BLaER1 (cell line): ENCODE data around the gene TAF3.
A peak's percentile ranks its signal among the peaks of the same experiment; 100 is the strongest.

Experiments
- H3K27ac ChIP-seq: shearing (Covaris generic); formaldehyde crosslinking; 2 replicates; pipeline ENCODE4 v1.8.1; 2022
- H3K27me3 ChIP-seq: shearing (Covaris generic); formaldehyde crosslinking; 2 replicates; pipeline ENCODE4 v1.8.1; 2022
- H3K36me3 ChIP-seq: shearing (Covaris generic); formaldehyde crosslinking; 2 replicates; pipeline ENCODE4 v1.8.1; 2022
- H3K4me1 ChIP-seq: shearing (Covaris generic); formaldehyde crosslinking; 2 replicates; pipeline ENCODE4 v1.8.1; 2022
- H3K4me2 ChIP-seq: shearing (Covaris generic); formaldehyde crosslinking; 2 replicates; pipeline ENCODE4 v1.8.1; 2022
- H3K4me3 ChIP-seq: shearing (Covaris generic); formaldehyde crosslinking; 2 replicates; pipeline ENCODE4 v1.8.1; 2022
- H3K9ac ChIP-seq: shearing (Covaris generic); formaldehyde crosslinking; 2 replicates; pipeline ENCODE4 v1.8.1; 2022
- H3K9me3 ChIP-seq: shearing (Covaris generic); formaldehyde crosslinking; 2 replicates; pipeline ENCODE4 v1.8.1; 2022
- H4K20me1 ChIP-seq: shearing (Covaris generic); formaldehyde crosslinking; 2 replicates; pipeline ENCODE4 v1.8.1; 2022
- Cebpa-rat ChIP-seq: shearing (Covaris generic); IDR thresholded peaks from 2 replicates; pipeline ENCODE4 v1.8.1; 2022

Gene TAF3

GRCh38 chr10:8047452-8048280, 229.4 kb downstream of the TAF3 start:
- peaks cover 100% of the 10 kb centered on the region for H3K27me3 ChIP-seq

DNA sequence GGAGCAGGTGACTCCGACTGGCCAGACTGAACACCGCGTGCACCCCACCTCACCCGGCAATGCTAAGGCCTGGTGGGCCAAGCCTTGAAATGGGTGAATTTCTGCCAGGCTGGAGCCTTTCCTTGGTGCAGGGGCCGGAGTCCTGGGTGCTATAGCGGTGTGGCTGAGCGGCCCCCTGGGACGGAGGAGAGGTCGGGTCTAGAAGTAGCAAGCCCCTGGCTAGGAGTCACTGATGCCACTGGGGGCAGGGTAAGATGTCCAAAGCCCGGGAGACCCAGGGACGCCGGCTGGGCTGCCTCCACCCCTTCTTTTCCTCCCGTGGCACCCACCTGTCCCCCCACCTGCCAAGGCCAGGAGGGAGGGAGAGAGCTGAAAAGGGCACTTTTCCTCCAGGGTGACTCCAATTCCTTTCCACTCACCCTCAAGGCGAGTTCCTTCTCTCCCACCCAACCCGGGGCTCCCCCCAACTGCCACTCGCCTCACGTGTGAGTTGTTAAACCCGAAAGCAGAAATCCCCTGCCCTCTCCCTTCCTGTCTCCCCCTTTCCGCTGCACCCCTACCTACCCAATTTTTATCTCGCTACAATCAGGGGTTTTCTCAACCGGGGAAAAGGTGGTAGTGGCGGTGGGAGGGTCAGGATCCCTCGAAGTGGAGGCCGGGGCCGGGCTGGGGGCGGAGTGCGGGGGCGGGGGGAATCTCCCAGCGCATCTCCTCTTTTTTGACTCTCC, 230.1 kb downstream of the TAF3 start:
- no peaks in the 10 kb centered on the region for H3K36me3 ChIP-seq
- H3K4me1 ChIP-seq, result peaks cover 25% of the 10 kb centered on the region; the same call in 1 of the 2 replicates
- H3K4me3 ChIP-seq, result no peak overlapping the region
- H3K4me2 ChIP-seq, result no peak overlapping the region
- H4K20me1 ChIP-seq, result peaks cover 95% of the 10 kb centered on the region
- H3K9ac ChIP-seq, result no peak overlapping the region
- TF ChIP-seq Cebpa-rat, result no peak
- no peak overlapping the region for H3K27ac ChIP-seq
- H3K9me3 ChIP-seq, result no peaks in the 10 kb centered on the region
- H3K27me3 ChIP-seq, result peaks cover 100% of the 10 kb centered on the region

More at GRCh38 chr10:8047452-8048280, 229.4 kb downstream of the TAF3 start:
- no peaks in the 10 kb centered on the region for H3K36me3 ChIP-seq
- H4K20me1 ChIP-seq, result peaks cover 98% of the 10 kb centered on the region
- peaks cover 25% of the 10 kb centered on the region; the same call in 1 of the 2 replicates for H3K4me1 ChIP-seq
- TF ChIP-seq Cebpa-rat, result no peak
- no peak overlapping the region for H3K9ac ChIP-seq
- no peak overlapping the region for H3K27ac ChIP-seq
- H3K9me3 ChIP-seq, result peaks cover 4% of the 10 kb centered on the region; the same call in 1 of the 2 replicates
- no peak overlapping the region for H3K4me2 ChIP-seq
- H3K4me3 ChIP-seq, result no peak overlapping the region

- Histone ChIP-seq H3K9ac (no peak overlapping the region), H3K27ac (no peak overlapping the region), H3K36me3 (no peaks in the 10 kb centered on the region), H4K20me1 (peaks cover 94% of the 10 kb centered on the region), H3K27me3 (peaks cover 100% of the 10 kb centered on the region), H3K4me1 (peaks cover 33% of the 10 kb centered on the region), H3K4me2 (peak overlapping the region; percentile 70), H3K4me3 (peak overlapping the region; percentile 48), H3K9me3 (no peaks in the 10 kb centered on the region)
- TF ChIP-seq Cebpa-rat, result no peak
These were observed 230.9 kb downstream of the TAF3 start for GRCh38 chr10:8049045-8049864.

- peaks cover 4% of the 10 kb centered on the region; the same call in 1 of the 2 replicates for H3K9me3 ChIP-seq
- H3K4me1 ChIP-seq, result peaks cover 36% of the 10 kb centered on the region
- H3K4me2 ChIP-seq, result peak overlapping the region; percentile 70
- H3K27me3 ChIP-seq, result peaks cover 100% of the 10 kb centered on the region
- H3K36me3 ChIP-seq, result no peaks in the 10 kb centered on the region
- no peak overlapping the region for H3K27ac ChIP-seq
- no peak for TF ChIP-seq Cebpa-rat
- H3K4me3 ChIP-seq, result peak overlapping the region; percentile 48
- H4K20me1 ChIP-seq, result peaks cover 91% of the 10 kb centered on the region
- no peak overlapping the region for H3K9ac ChIP-seq
These were observed 231.7 kb downstream of the TAF3 start for GRCh38 chr10:8049865-8050555.

GRCh38 chr10:8050556-8051108, 232.3 kb downstream of the TAF3 start:
- H3K36me3 ChIP-seq, result no peaks in the 10 kb centered on the region
- peak overlapping the region; percentile 48 for H3K4me3 ChIP-seq
- no peak overlapping the region for H3K27ac ChIP-seq
- H4K20me1 ChIP-seq, result peaks cover 89% of the 10 kb centered on the region
- peak overlapping the region; percentile 70 for H3K4me2 ChIP-seq
- peaks cover 32% of the 10 kb centered on the region for H3K4me1 ChIP-seq
- TF ChIP-seq Cebpa-rat, result no peak
- peaks cover 100% of the 10 kb centered on the region for H3K27me3 ChIP-seq
- H3K9me3 ChIP-seq, result peaks cover 10% of the 10 kb centered on the region; the same call in 1 of the 2 replicates
- no peak overlapping the region for H3K9ac ChIP-seq

DNA sequence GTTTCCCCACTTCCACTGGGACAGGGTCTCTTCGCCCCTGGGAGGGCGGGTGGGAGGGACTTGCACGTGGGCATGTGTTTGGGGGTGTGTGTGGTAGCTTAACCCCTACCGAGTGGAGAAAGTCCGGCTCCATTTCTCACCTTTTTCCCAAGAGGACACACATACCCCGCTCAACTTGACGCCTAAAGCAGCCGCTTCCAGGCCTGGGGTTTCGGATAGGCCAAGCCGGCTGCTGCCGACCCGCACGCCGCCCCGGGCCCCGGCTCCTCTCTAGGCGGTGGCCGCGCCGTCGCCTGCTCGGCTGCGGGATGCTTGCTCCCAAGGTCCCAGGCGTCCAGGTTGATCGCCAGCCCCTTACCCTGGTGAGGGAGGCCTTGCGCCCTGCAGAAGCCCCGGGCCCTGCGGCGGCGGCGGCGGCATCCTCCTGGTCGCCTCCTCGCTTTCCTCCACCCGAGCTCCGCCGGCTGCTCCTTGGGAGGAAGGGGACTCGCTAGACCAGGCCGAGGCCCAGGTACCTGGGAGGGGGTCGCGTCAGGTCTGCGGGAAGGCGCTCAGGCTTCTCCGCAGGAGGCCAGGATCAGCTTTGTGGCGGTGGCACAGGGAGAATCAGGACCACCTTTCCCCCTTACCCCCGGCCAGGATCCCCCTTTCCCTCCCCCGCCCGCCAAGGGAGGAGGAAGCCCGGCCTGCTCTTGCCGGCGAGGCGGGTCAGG, 233.0 kb downstream of the TAF3 start:
- Histone ChIP-seq H3K4me1 (peaks cover 32% of the 10 kb centered on the region), H3K9me3 (peaks cover 14% of the 10 kb centered on the region; the same call in 1 of the 2 replicates), H3K4me3 (no peak overlapping the region), H3K36me3 (no peaks in the 10 kb centered on the region), H3K27ac (no peak overlapping the region), H3K27me3 (peaks cover 100% of the 10 kb centered on the region), H3K9ac (no peak overlapping the region), H3K4me2 (no peak overlapping the region), H4K20me1 (peaks cover 88% of the 10 kb centered on the region)
- no peak for TF ChIP-seq Cebpa-rat

DNA sequence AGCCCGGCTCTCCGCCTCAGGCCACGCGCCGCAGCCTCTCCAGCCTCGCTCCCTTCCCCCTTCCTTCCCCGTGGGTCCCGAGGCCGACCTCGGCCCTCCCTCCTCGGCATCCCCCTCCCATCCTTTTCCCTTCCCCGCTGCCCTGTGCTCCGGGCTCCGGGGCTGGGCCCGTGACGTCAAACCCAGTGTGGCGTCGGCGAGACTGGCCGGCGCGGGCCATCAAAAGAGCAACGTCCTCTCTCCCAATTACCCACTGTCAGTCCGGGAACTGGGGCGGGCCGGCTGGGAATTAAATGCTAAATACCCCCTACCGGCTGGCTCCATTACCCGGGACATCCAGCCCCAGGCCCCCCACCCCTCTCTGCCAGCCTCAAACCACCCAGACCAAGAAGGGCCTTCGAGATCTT, 233.5 kb downstream of the TAF3 start:
- no peak overlapping the region for H3K27ac ChIP-seq
- peaks cover 86% of the 10 kb centered on the region for H4K20me1 ChIP-seq
- no peak overlapping the region for H3K4me3 ChIP-seq
- H3K9me3 ChIP-seq, result peaks cover 14% of the 10 kb centered on the region; the same call in 1 of the 2 replicates
- H3K4me1 ChIP-seq, result peaks cover 32% of the 10 kb centered on the region
- no peak overlapping the region for H3K9ac ChIP-seq
- peaks cover 100% of the 10 kb centered on the region for H3K27me3 ChIP-seq
- H3K4me2 ChIP-seq, result no peak overlapping the region
- no peaks in the 10 kb centered on the region for H3K36me3 ChIP-seq
- TF ChIP-seq Cebpa-rat, result no peak

DNA sequence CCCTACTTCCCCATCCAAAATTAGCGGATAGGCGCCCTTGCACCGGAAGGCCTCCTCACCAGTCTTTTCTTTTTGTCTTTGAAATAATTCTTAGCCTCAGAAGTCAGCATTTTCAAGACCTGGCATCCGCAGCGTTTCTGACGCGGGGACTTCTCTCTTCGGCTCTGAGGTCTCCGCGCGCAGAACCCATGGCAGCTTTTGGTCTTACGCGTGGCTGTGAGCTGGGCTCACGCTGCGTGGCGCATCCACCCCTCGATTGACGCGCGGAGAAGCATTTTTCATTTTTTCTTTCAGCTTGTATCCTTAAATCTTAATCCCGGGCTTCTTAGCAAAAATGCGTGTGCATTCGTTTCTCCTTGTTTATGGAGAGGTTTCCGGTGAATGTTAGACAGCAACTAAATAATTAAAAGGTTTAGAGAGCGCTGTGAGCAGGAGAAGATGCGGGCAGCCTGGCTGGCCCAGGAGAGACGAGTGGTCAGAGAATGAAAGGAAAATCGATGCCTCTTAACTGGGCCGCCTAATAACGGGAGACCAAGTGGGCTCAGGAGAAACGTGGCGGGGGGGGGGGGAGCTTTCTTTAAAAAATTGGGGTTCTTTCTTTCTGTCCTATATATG, 234.1 kb downstream of the TAF3 start:
- Histone ChIP-seq H3K27ac (no peak overlapping the region), H3K9ac (no peak overlapping the region), H4K20me1 (peaks cover 81% of the 10 kb centered on the region), H3K4me2 (no peak overlapping the region), H3K4me3 (no peak overlapping the region), H3K4me1 (peaks cover 32% of the 10 kb centered on the region), H3K36me3 (no peaks in the 10 kb centered on the region), H3K9me3 (peaks cover 14% of the 10 kb centered on the region; the same call in 1 of the 2 replicates), H3K27me3 (peaks cover 100% of the 10 kb centered on the region)
- TF ChIP-seq Cebpa-rat, result no peak
